Activated naive CD4-positive, alpha-beta T cell treated with anti-CD3 and anti-CD28 coated beads, Interleukin-2, amount 50 U/mL, for 16 hours (primary cell): ENCODE measurements around the gene SLC35F6.
"Not testable (repeated sequence)": the region's sequence is repeated elsewhere in the genome, so short reads cannot be mapped to it uniquely, and the experiment has no call there.

Experiments used
- DNase-seq: peaks from one replicate; pipeline ENCODE4 v3.0.0-alpha.2; 2020

The SLC35F6 gene

DNA sequence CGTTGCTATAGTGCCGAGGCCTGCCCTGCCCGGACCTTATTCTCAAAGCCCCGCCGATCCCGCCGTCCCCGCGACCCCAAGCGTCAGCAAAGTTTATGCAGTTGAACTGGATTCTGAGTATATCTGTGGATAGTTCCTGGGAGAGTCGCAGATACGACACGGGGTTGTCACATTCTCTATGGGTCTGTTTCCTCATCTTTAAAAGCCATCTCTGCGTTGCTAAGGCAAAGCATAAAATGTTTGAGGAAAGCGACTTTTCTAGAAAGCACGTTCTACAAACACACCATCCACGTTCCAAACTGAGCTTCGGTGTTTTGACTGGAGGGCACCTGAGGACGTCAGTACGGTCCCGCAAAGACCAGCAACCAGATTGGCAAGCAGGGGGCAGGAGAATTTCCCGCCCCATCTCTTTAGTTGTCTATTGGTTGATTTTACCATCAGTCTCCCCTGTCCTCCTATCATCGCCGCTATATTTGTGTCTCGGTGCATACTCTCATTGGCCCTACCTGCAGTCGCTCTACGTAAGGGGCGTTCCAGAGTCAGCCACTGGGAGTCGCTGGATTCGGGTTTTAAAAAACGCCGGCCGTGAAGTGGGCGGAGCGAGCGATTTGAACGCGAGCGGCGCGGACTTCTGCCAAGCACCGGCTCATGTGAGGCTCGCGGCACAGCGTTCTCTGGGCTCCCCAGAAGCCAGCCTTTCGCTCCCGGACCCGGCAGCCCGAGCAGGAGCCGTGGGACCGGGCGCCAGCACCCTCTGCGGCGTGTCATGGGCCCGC, 21.5 kb downstream of the SLC35F6 start, which contains the start of gene CENPA:
Gene CENPA, plus strand, starts transcription at position 626 of the 776 bp plus-strand sequence. Its CDS starts 141 bp downstream, at position 767.
- peak; percentile 95 for DNase-seq

DNA sequence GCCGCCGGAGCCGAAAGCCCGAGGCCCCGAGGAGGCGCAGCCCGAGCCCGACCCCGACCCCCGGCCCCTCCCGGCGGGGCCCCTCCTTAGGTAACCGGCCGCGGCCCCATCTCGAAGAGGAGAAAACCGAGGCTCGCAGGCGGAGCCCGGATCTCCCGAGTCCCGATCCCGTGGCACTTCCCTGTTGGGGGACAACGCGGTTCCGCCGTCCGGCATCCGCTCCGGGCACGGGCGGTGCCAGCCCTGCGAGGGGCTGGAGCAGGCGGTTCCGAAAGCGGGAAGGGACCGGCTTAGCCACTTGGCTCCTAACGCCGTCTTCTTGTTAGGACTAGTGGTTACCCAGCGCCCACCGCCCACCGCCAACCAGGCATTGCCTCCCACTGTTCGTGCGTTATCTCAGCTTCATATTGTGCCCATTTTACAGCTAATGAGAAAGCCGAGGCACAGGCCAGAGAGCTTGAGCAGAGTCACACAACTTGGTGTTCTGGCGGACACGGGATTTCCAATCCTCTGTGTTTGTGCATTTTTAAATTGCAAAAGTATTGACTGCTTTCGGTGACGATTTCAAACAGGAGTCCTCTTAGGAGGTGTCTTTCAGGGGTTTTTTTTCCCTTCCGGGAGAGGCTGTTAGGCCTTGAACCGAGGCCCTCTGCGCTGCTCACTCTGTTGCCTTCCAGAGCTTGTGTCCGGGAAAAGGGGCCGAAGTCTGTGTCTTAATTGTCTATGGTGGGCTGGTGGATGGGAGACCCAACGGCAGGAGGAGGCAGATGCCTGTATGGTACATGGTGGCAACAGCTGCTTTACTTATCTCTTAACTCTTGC, 22.3 kb downstream of the SLC35F6 start:
- DNase-seq = peak; percentile 14

DNA sequence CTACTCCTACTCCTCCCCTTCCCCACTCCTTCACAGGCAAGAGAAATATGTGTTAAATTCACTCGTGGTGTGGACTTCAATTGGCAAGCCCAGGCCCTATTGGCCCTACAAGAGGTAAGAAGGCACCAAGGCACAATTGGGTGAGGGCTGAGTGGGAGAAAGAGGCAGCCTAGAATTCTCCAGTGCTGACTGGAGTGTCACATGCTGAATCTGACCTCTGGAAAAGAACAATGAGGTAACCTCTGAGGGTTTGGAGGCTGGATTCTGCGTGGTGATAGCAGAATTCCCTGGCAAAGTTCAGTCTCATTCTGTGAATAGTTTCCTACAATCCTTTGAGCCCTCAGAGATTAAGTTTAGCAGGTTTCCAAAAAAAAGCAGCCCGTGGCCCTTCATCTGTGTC, 28.6 kb downstream of the SLC35F6 start:
- DNase-seq = no peak

DNA sequence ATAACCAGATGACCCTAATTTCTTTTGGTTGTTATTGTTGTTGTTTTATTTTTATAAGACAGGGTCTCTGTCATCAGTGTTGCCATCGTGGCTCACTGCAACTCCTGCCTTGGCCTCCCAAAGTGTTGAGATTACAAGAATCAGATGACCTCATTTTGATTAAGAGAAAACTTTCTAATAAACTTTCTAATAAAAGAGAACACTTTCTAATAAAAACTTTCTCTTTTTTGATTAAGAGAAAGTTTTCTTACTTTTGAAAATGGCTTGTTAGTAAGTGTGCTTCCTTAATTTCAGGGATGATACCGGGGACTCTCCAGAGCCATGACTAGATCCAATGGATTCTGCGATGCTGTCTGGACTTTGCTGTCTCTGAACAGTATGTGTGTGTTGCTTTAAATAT, 29.4 kb downstream of the SLC35F6 start:
- no peak for DNase-seq

GRCh38 chr2:26795135-26795534, 31.1 kb downstream of the SLC35F6 start:
- not testable (repeated sequence) for DNase-seq

GRCh38 chr2:26801328-26801727, 37.2 kb downstream of the SLC35F6 start:
- DNase-seq = no peak

DNA sequence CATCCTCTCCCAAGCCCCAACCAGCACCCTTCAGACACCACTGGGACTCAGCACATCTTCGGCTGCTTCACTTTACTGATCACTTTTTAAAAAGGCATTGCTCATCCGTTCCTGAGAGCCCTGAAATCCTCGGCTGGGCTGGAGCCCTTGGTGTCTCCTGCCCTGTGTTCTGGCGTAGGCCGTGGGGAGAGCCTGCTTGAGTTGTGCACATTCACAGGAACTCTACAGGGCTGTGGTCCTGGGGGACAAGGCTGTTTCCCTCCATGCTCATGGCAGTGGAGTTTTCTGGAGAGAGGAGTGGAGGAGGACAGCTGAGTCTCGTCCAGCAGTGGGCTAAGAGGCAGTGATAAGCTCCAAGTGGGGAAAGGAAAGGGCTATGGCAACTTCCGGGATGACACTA, 37.7 kb downstream of the SLC35F6 start:
- DNase-seq = no peak

DNA sequence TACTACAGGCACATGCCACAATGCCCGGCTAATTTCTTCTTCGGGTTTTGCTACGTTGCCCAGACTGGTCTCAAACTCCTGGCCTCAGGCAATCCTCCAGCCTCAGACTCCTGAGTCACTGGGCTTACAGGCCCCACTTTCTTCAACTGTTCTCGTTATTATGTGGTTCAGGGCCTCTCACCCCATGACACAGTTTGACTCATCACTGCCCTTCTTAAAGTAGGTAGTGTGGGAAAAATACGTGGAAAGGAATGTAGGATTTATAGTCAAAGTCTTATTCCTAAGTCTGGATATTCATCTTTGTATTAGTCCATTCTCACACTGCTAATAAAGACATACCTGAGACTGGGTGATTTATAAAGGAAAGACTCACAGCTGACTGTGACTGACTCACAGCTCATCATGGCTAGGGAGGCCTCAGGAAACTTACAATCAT, 41.2 kb downstream of the SLC35F6 start:
- no peak for DNase-seq

GRCh38 chr2:26807788-26808460, 43.8 kb downstream of the SLC35F6 start:
- no peak for DNase-seq

- DNase-seq = no peak
Measured at GRCh38 chr2:26809211-26809610, 45.1 kb downstream of the SLC35F6 start.

DNA sequence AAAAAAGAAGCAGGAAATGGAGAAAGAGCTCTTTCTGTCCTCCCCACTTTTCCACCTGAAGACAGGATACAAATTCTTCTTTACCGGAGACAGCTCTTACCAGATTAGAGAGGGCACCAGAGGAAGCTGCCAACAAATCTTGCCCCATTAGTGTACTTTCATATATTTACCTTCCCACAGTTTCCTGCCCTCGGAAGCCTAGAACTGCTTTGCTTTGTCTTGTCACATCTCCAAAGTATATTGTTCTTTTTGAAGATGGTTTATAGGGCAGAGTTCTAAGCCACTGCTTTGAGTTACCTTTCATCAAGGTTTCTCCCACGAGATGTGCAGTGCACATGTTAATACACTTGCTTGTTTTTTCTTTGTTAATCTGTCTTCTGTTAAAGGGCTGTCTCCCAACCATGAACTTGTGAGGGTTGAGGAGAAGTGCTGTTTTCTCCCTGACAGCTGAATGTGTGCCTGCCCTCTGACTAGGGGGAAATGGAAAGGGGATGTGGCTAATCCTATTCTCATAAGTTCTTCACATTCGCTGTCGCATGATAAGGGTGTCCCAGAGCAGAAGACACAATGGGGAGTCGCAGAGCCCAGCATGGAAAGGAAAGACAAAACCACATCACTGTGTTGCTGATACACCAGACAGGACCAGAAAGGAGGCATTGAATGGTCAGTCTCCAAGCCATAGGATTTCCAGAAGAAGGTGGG, 45.9 kb downstream of the SLC35F6 start:
- DNase-seq = no peak

- DNase-seq = no peak
Measured at GRCh38 chr2:26811261-26811660, 47.2 kb downstream of the SLC35F6 start.

DNA sequence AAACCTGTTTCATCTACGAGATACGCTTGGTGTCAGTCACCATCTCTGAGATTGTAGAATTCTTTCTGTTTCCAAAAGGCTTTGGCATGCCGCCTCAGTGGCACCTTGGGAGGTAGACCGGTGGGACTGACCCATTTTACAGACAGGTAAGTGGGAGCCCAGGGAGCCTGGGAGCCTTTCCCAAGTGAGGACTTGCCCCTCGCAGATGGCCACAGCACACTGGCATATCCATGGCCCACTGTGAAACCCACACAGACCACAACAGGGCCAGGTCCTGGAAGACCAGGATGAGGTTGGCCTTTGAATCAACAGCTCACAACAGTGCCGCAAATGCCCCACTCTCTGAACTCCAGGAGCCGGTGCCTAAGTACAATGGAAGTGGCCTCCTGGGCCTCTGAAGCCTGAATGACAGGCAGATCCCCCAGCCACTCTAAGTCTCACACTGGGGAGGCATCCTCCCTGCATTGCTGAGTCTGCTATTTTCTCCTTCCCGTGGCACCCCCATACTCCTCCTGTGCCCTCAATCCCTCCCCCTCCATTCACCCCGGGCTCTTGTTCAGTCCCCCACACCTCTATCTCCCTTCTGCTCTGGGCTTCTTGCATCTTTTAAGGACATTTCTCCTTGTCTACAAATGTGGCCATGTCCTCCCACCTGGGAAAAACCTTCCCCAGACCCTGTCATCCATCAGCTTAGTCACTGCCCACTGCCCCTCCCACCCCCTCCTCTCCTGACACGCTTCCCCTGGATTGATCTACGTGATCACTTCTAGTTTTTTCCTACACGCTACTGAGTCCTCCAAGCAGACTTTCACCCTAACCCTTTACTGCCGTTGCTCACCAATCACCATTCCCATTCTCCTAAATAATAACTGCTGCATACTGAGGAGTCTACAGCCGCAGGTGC, 48.0 kb downstream of the SLC35F6 start:
- DNase-seq = no peak

GRCh38 chr2:26812731-26813130, 48.6 kb downstream of the SLC35F6 start:
- no peak for DNase-seq

DNA sequence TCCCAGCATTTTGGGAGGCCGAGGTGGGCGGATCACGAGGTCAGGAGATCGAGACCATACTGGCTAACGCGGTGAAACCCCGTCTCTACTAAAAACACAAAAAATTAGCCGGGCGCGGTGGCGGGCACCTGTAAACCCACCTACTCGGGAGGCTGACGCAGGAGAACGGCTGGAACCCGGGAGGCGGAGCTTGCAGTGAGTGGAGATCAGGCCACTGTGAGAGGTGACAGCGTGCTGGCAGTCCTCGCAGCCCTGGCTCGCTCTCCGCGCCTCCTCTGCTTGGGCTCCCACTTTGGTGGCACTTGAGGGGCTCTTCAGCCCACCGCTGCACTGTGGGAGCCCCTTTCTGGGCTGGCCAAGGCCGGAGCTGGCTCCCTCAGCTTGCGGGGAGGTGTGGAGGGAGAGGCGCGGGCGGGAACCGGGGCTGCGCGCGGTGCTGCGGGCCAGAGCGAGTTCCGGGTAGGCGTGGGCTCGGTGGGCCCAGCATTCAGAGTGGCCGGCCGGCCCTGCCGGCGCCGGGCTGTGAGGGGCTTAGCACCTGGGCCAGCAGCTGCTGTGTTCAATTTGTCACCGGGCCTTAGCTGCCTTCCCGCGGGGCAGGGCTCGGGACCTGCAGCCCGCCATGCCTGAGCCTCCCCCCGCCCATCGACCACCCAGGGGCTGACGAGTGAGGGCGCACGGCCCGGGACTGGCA, 50.1 kb downstream of the SLC35F6 start:
- not testable (repeated sequence) for DNase-seq

DNA sequence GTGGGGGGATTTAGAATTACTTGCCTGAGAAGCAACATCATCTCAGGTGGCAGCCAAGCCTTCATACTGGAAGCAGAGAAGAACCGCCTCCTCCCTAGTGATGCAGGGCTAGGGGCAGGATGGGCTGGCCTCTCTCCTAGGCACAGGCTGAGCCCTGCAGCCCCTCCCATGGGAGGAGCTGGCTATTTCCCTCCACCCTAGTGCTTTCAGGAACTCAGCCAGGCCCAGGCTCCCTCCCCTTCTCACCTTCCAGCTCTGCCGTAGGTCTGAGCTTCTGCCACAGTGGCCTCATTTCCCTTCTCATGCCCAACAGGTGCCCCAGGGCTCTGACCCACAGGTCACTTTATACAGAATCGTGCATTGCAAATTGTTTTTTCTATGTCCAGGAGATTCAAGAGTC, 52.8 kb downstream of the SLC35F6 start:
- no peak for DNase-seq

DNA sequence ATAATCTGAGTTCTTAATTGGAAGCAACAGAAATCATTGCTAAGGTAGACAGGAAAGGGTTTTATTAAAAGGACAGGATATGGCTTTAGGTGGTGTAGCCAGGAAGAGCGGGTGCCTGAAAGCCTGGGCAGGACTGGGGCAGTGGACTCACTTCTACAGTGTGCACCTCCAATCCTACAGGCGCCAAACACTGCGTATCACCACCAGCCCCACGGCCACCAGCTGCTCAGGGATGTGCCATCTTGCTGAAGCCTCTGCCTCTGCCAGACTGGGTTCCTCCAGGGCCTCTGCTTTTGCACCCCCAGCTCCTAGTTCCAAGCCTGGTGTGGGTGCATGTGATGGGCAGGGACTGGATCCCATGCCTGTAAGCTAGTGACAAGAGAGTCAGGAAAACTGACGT, 54.2 kb downstream of the SLC35F6 start:
- DNase-seq = no peak

- no peak for DNase-seq
Measured at GRCh38 chr2:26818972-26819371, 54.9 kb downstream of the SLC35F6 start.

- DNase-seq = no peak
Measured at GRCh38 chr2:26820932-26821331, 56.8 kb downstream of the SLC35F6 start.

DNA sequence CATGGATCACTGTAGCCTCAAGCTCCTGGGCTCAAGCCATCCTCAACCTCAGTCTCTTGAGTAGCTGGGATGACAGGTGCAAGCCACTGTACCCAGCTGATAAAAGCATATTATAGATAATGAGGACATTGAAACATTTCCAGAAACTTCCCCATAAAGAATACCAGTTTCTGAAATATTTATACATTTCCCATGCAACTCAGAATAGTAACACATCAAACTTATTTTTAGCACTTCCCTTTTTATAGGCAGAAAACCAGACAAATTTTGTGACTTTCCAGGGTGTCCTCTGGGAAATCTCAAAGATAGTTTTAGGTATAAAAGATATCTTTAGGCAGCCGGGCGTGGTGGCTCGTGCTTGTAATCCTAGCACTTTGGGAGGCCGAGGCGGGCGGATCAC, 58.8 kb downstream of the SLC35F6 start:
- no peak for DNase-seq
